Smooth muscle cell (in vitro differentiated cells): ENCODE data around the gene GRWD1. TPM values are rescaled to one million over a fixed set of nuclear protein-coding genes. Genes with fewer than 3 reads are reported as not detected.

Source experiments
- DNase-seq: peaks from one replicate; lab custom pipeline; 2025; ENCODE audit not compliant: unreplicated experiment; lab: John Stamatoyannopoulos, UW
- H2AFZ ChIP-seq: fragments of 200-600 bp; sonication (generic); 2 replicates; pipeline ENCODE4 v1.6.0; 2016; ENCODE audit warnings: antibody characterized with exemption, low read depth, mild to moderate bottlenecking
- H3F3A ChIP-seq: fragments of 200-600 bp; sonication (generic); 2 replicates; pipeline ENCODE4 v1.6.0; 2017; ENCODE audit warnings: antibody characterized with exemption, low read depth
- H3K27ac ChIP-seq: fragments of 200-600 bp; sonication (generic); 2 replicates; pipeline ENCODE4 v1.5.1; 2016; ENCODE audit warnings: low read depth, mild to moderate bottlenecking
- H3K27me3 ChIP-seq: fragments of 200-600 bp; sonication (generic); 2 replicates; pipeline ENCODE4 v1.6.1; 2016; ENCODE audit warnings: low read depth, mild to moderate bottlenecking
- H3K36me3 ChIP-seq: fragments of 200-600 bp; sonication (generic); 2 replicates; pipeline ENCODE4 v1.5.1; 2016; ENCODE audit warnings: low read depth
- H3K4me1 ChIP-seq: fragments of 200-600 bp; sonication (generic); 2 replicates; pipeline ENCODE4 v1.5.1; 2016; ENCODE audit warnings: low read depth
- H3K4me2 ChIP-seq: fragments of 200-600 bp; sonication (generic); 2 replicates; pipeline ENCODE4 v1.6.0; 2016; ENCODE audit warnings: mild to moderate bottlenecking
- H3K4me3 ChIP-seq: fragments of 200-600 bp; sonication (generic); 2 replicates; pipeline ENCODE4 v1.5.1; 2016; ENCODE audit warnings: mild to moderate bottlenecking
- H3K79me2 ChIP-seq: fragments of 200-600 bp; sonication (generic); 2 replicates; pipeline ENCODE4 v1.6.0; 2016; ENCODE audit warnings: low read depth, mild to moderate bottlenecking
- H3K9ac ChIP-seq: fragments of 200-600 bp; sonication (generic); 2 replicates; pipeline ENCODE4 v1.6.0; 2016; ENCODE audit warnings: low read depth
- H3K9me3 ChIP-seq: fragments of 200-600 bp; sonication (generic); replicated peaks from 2 replicates; pipeline ENCODE4 v1.5.1; 2016; ENCODE audit warnings: low read depth
- H4K20me1 ChIP-seq: fragments of 200-600 bp; sonication (generic); 2 replicates; pipeline ENCODE4 v1.6.0; 2016; ENCODE audit warnings: low read depth
- WGBS: methylation state at CpG from one replicate; pipeline ENCODE4 v1.1.7; 2016; ENCODE audit warnings: low lambda C conversion rate; 5-methylcytosine and 5-hydroxymethylcytosine counted together
- polyA plus RNA-seq: library from polyadenylated mRNA; unstranded; fragments of >200 nt; fragmentation: Nextera tagmentation; extraction: Ambion mirVana; gene quantifications from 2 replicates; pipeline ENCODE4 v1.2.1, GENCODE V29; 2016
- total RNA-seq: library from RNA; depleted of rRNA; stranded (reverse); fragments of >200 nt; gene quantifications from 2 replicates; pipeline ENCODE4 v1.2.3, GENCODE V29; 2014
- TF ChIP-seq, protein P1 (sequence below): fragments of 200-600 bp; sonication (generic); IDR thresholded peaks from 2 replicates; pipeline ENCODE4 v1.5.1; 2017; ENCODE audit warnings: borderline replicate concordance, mild to moderate bottlenecking, antibody characterized with exemption; ENCODE audit not compliant: insufficient read depth, poor library complexity, severe bottlenecking

GRWD1 gene
- total and polyA plus RNA-seq, 2 experiments from 2014 or later, result 22.1 to 23.6 TPM

DNA sequence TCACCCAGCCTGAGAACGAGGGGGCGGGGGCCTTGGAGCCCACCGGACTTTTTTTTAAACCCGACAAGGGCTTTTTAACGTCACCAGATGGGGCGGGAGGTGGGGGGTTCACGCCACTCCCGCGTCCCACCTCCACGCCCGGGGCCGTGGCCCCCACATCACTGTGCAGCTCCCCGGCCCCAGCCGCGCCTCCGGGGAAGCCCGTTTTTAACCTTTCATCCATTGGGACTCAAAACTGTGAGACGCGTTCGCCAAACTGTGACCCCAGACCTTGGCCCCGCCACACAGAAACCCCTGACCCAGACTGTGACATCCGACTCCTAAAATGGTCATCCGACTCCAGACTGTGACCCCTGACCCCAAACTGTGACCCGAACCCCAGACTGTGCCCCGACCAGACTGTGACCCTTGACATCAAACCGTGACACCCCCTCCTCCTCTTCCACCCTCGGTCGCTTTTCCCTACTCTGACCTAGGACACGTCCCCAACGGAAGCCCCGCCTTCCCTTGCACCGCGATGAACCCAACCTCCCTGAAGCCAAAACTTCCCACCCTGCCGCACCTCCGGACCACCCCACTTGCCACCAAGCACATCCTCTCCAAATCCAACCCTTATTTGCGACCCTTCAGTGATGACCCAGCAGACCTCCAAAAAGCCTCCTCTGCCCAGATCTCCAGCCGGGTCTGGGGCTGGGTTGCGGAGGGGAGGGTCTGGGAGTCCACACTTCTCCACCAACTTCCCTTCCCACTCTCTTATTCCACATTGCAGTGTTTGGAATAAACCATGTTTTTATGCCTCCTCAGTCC, 1.5 kb upstream of the GRWD1 start:
- 67% methylated on average over 24 of the region's 38 CpGs for WGBS
- peak overlapping the region; percentile 33 for H3K27ac ChIP-seq
- peaks cover 13% of the 10 kb centered on the region for H3K4me1 ChIP-seq
- peaks cover 21% of the 10 kb centered on the region for H3K79me2 ChIP-seq
- H3K4me3 ChIP-seq, result peak overlapping the region; percentile 88
- peaks cover 5% of the 10 kb centered on the region for H3F3A ChIP-seq
- no peaks in the 10 kb centered on the region for H3K36me3 ChIP-seq
- H3K9ac ChIP-seq, result no peak overlapping the region
- H4K20me1 ChIP-seq, result no peaks in the 10 kb centered on the region
- H3K9me3 ChIP-seq, result no peaks in the 10 kb centered on the region
- peak overlapping the region; percentile 96 for H3K4me2 ChIP-seq
- H3K27me3 ChIP-seq, result no peaks in the 10 kb centered on the region
- no peak overlapping the region for H2AFZ ChIP-seq
- DNase-seq, result no peak
- TF ChIP-seq, protein P1, sequence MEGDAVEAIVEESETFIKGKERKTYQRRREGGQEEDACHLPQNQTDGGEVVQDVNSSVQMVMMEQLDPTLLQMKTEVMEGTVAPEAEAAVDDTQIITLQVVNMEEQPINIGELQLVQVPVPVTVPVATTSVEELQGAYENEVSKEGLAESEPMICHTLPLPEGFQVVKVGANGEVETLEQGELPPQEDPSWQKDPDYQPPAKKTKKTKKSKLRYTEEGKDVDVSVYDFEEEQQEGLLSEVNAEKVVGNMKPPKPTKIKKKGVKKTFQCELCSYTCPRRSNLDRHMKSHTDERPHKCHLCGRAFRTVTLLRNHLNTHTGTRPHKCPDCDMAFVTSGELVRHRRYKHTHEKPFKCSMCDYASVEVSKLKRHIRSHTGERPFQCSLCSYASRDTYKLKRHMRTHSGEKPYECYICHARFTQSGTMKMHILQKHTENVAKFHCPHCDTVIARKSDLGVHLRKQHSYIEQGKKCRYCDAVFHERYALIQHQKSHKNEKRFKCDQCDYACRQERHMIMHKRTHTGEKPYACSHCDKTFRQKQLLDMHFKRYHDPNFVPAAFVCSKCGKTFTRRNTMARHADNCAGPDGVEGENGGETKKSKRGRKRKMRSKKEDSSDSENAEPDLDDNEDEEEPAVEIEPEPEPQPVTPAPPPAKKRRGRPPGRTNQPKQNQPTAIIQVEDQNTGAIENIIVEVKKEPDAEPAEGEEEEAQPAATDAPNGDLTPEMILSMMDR, result no peak

DNA sequence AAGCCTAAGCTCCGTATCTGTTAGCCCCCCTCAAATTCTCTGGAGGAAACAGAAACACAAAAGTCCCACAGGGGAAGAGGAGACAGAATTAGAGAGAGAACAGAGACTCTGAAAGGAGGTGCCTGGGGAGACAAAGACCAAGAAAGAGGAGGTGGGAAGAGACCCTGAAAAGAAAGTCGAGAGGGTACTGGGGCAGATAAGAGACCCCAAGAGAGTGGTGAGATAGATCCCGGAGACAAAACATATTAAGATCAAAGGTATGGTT, 915 bp upstream of the GRWD1 start:
- Histone ChIP-seq H3K4me3 (peak overlapping the region; percentile 88), H4K20me1 (no peaks in the 10 kb centered on the region), H2AFZ (peak overlapping the region; percentile 82), H3F3A (peaks cover 5% of the 10 kb centered on the region), H3K27me3 (no peaks in the 10 kb centered on the region), H3K4me1 (peaks cover 13% of the 10 kb centered on the region), H3K36me3 (no peaks in the 10 kb centered on the region), H3K4me2 (peak overlapping the region; percentile 96), H3K9me3 (no peaks in the 10 kb centered on the region), H3K79me2 (peaks cover 21% of the 10 kb centered on the region), H3K27ac (peak overlapping the region; percentile 33), H3K9ac (no peak overlapping the region)
- DNase-seq, result no peak
- 55% methylated on average over 3 of the region's 3 CpGs for WGBS
- TF ChIP-seq, protein P1, result no peak

DNA sequence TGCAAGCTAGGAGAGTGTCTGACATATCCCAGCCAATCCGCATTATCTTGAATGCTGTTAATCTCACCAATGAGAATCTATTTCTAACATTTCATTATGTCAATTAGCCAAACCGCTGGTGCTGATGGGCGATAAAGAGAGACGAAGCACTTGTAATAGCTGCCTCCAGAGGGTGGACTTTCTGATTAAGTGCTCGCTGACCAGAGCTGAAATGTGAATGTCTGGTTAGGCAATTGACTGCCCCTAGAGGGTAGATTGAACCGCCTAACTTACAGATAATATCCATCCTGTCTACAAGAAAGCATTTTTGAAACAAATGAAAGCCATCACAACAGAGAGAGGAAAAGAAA, 552 bp upstream of the GRWD1 start:
- no peaks in the 10 kb centered on the region for H4K20me1 ChIP-seq
- DNase-seq, result no peak
- H3K27ac ChIP-seq, result peak overlapping the region; percentile 88
- H3K9me3 ChIP-seq, result no peaks in the 10 kb centered on the region
- H3K79me2 ChIP-seq, result peaks cover 21% of the 10 kb centered on the region
- peaks cover 5% of the 10 kb centered on the region for H3F3A ChIP-seq
- H3K36me3 ChIP-seq, result no peaks in the 10 kb centered on the region
- H2AFZ ChIP-seq, result peak overlapping the region; percentile 82
- peak overlapping the region; percentile 96 for H3K4me2 ChIP-seq
- 9% methylated on average over 6 of the region's 6 CpGs for WGBS
- TF ChIP-seq, protein P1, result peak; percentile 52
- no peaks in the 10 kb centered on the region for H3K27me3 ChIP-seq
- peak overlapping the region; percentile 88 for H3K4me3 ChIP-seq
- H3K9ac ChIP-seq, result peak overlapping the region; percentile 90
- peaks cover 13% of the 10 kb centered on the region for H3K4me1 ChIP-seq

DNA sequence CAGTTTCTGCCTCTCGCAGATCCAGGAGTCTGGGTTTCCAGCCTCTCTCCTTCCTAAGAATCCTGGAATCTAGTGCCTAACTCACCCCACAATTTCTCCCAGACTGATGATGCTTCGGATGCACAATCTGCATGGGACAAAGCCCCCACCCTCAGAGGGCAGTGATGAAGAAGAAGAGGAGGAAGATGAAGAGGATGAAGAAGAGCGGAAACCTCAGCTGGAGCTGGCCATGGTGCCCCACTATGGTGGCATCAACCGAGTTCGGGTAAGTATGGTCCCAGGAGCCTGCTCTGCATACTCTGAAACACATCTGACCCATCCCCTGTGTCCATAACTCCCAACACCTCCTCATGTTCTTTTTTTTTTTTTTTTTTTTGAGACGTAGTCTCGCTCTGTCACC, 796 bp downstream of the GRWD1 start:
- H3F3A ChIP-seq, result peaks cover 5% of the 10 kb centered on the region
- peak overlapping the region; percentile 88 for H3K4me3 ChIP-seq
- peak overlapping the region; percentile 88 for H3K27ac ChIP-seq
- no peaks in the 10 kb centered on the region for H3K9me3 ChIP-seq
- no peaks in the 10 kb centered on the region for H3K36me3 ChIP-seq
- H2AFZ ChIP-seq, result no peak overlapping the region
- H3K79me2 ChIP-seq, result peaks cover 21% of the 10 kb centered on the region
- TF ChIP-seq, protein P1, result no peak
- DNase-seq, result no peak
- no peaks in the 10 kb centered on the region for H3K27me3 ChIP-seq
- peak overlapping the region; percentile 90 for H3K9ac ChIP-seq
- H4K20me1 ChIP-seq, result no peaks in the 10 kb centered on the region
- peak overlapping the region; percentile 96 for H3K4me2 ChIP-seq
- peaks cover 13% of the 10 kb centered on the region for H3K4me1 ChIP-seq
- WGBS, result 86% methylated on average over 7 of the region's 7 CpGs
